GM21717 (cell line): ENCODE measurements around the gene MAPK8.
A peak's percentile ranks its signal among the peaks of the same experiment; 100 is the strongest.

ENCODE experiments used
- ATAC-seq: cut with Tn5 transposase; IDR thresholded peaks from one replicate; pipeline ENCODE4 v1.9.1; 2021; ENCODE audit warnings: mild to moderate bottlenecking, moderate library complexity; ENCODE audit not compliant: unreplicated experiment

Gene MAPK8

DNA sequence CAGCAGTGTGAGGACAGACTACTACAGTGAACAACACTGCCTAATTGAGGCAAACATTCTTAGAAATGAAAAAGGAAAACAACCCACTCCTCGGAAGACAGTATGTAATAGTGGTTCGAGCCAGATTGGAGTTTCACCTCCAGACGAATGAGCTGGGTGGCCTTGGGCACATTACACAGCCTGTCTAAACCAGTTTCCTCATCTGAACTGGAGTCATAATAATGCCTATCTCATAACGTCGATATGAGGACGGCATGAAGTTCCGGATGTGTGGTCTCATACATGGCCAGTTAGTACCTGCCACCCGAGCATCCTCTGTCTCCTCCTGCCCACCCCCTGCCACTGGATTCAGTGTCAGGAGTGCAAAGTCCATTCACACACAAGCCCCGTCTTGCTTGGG lies 16.2 kb upstream of the MAPK8 start:
- no peak for ATAC-seq

DNA sequence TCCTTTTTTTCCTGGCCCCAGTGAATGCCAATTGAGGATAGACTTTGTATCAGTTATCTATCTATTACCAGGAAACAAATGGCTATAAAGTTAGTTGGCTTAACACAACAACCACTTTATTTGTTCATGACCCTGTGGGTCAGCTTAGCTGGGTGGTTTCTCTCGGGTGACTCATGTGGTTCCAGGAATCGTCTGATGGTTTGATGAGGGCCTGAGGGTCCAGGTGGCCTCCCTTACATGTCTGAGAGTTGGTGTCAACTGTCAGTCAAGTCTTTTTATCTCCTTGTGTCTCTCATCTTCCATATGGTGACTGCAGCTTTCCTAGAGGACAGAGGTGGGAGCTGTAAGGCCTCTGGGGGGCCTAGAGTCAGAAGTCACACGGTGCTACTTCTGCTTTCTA lies 15.3 kb upstream of the MAPK8 start:
- no peak for ATAC-seq

DNA sequence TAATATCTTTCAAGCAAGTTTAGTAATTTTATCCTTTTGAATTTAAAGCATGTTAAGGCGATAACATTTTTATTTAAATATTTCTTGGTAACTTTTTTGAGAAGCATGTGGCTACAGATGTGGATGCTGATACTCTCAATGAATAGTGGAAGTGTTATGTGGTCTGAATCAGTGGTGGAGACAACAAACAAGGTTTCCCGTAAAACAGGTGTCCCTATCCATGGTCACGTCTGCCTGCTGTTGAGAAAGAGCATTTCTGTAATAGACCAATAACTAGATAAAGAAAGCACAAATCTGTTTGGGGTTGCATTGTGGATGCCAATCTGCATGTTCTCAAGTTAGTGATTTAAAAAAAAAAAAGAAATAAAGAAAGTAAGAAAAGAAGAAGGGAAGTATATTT lies 13.9 kb upstream of the MAPK8 start:
- ATAC-seq = no peak

DNA sequence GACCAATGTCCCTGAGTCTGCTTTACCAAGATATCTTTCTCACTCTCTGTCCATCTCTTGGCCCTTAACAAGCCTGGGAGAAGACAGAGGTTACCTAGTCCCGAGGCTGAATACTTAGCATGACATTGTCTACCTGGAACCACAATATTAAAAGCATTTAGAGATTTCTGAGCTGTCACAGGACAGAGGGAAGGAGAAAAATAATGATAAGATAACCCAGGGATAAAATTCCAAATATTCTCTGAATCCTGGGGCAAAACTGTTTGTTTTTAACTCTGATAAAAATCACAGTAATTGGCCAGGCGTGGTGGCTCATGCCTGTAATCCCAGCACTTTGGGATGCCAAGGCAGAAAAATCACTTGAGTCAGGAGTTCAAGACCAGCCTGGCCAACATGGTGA lies 12.0 kb upstream of the MAPK8 start:
- ATAC-seq = no peak

- no peak for ATAC-seq
Measured at GRCh38 chr10:48296576-48297098, 9.8 kb upstream of the MAPK8 start.

DNA sequence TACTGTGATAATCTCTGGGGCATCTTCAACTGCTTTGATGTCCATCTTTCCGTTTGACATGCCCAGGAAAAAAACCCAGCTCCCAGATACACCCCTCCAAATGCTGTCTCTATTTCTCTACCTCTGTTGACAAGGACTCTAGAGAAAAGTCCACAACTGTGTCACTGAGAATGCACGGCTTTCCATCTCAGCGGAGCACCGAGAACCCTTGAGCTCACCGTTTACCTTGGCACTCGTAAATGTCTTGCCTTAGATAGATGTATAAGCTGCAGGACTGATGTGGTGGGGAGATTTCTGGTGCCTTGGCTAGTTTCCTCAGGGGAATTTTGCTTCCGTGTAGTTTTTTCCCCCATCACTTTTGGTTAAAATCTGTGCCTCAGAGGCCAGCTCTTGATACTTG lies 7.4 kb upstream of the MAPK8 start:
- no peak for ATAC-seq

DNA sequence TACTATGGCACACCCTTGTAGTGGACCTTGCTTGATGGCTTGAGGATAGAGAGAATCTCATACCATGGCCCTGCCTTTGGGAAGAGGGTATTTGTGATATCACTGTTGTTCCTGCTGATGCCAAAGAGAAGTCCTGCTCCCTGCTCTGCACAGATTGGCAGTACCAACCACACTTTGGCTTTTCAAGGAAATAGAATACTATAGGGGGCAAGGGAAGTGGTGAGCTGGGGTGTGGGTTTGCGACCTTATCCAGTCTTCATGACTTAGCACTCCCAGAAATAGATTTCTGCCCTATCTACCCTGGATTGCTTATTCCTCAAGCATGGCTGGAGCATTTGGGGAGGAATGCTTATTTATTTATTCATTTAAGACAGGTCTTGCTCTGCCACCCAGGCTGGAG lies 6.8 kb upstream of the MAPK8 start:
- ATAC-seq = no peak

DNA sequence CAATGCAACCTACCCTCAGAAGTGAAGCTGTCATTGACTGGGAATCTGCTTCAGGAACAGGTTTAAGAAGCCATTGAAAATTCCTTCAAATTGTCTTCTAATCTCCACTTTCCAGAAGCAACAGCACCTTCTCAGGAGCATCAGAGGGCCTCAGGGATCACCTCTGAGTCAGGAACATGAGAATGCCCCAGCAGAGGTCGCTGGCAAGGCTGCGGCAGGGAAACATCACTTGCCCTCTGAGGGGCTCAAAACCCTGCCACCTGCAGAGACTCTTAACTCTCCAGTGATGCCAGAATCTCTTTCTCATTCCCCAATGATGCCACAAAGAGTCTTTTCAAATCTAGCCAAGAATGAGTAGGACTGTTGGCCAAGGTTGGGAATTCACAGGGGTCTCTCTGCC lies 5.9 kb upstream of the MAPK8 start:
- no peak for ATAC-seq

- no peak for ATAC-seq
Measured at GRCh38 chr10:48302515-48303476, 3.7 kb upstream of the MAPK8 start.

DNA sequence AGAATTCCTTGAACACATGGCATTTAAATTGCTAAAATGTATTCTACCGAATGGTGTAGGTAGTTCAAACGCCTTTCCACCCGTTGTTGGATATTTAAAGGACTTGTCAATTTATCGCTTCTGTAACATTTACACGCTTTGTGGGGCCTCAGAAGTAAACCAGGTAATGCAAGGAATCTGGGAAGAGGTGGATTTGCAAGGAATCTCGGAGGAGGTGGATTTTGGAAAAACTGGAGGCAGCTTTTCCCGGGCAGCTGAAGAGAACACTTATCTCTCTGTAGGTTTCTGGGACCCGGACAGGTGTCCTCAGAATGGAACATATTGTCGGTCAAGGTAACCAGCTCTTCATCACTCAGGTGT lies 592 bp upstream of the MAPK8 start:
- no peak for ATAC-seq

- peak; percentile 30 for ATAC-seq
Measured at GRCh38 chr10:48306870-48307710, 613 bp downstream of the MAPK8 start.

- ATAC-seq = no peak
Measured at GRCh38 chr10:48307711-48308018, 1.2 kb downstream of the MAPK8 start.

DNA sequence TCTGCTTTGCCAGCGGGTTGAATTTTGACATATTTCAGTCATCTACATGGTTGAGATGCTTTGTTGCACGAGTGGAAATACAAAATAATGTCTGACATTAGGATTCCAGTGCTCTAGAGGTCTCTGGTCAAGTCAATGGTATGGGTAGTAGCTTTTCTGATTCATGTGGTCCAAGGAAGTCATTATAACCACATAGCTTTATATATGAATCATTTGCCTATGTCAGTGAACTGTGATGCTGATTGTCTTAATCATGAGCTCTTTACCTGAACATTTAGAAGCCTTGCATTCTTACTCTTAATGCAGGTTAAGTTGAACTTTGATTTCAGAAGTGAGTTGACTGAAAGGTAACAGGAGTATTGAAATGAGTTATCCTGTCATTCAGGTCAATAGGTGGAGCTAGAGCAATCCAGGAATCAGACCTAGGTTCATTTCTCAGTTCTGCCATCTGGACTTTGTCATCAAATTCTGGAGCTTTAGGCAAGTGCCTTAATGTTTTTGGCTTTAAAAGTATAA lies 3.3 kb downstream of the MAPK8 start:
- ATAC-seq = no peak

GRCh38 chr10:48314107-48314506 lies 7.6 kb downstream of the MAPK8 start:
- no peak for ATAC-seq

- ATAC-seq = no peak
Measured at GRCh38 chr10:48316236-48316635, 9.8 kb downstream of the MAPK8 start.

DNA sequence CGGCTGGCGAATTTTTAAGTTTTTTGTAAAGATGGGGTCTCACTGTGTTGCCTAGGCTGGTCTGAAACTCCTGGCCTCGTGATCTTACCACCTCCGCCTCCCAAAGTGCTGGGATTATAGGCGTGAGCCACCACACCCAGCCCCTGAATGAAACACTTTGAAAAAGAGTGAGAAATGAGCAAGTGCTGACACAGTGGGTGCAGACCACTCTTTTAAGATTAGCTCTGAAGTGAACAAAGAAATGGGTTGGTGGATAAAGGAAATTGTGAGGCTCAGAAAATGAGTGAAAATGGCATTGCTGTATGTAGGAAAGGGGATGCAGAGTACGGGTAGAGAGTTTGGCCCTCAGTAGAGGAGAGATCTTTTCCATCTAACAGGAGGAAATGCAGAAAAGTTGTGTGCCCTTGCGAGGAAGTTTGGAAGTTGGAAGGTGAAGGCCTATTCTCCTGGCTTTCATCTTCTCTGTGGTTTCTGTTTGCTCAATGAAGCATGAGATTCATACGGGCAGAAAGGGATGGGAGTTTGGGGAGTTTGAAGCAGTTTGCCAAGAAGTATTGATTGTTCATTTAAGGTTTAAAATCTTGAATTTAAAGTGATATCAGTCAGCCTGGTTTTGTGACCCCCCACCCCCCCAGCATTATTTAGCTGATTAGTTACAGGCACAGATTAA lies 11.0 kb downstream of the MAPK8 start:
- ATAC-seq = no peak

DNA sequence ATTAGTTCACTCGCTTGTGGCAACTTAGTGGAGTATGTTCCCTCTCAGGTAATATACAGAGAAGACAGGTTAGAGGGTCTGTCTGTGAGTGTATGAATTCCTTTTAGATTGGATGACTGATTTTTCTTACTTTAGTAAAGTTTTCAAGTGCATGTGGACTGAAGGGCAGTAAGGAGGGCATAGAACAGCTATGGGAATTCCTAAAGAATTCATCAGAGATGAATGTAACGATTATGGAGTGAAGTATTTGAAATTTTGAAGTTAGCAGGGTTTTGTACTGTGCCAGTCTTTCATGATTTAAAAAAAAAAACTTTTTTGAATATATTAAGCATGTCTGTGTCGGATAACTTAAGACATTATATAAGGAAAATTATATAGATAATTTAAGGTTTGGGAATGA lies 15.5 kb downstream of the MAPK8 start:
- no peak for ATAC-seq

DNA sequence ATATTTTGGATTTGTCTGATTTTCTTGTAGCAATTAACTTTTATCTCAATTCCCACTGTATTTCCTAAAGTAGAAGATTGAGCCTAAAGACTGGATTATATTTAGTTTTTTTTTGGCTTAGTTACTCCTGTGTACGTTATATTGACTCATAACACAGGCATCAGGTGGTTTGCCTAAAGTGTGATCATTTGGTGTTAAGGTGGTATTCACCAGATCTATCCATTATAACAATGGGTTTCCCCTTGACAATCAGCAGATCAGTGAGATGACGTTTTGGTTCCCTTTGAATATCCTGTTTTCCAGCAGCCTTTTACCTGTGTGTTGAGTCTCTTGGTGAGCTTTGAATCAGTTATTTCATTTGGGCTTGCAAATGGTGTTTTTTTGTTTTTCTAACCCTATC lies 18.1 kb downstream of the MAPK8 start:
- no peak for ATAC-seq

GRCh38 chr10:48330269-48330668 lies 23.8 kb downstream of the MAPK8 start:
- no peak for ATAC-seq

DNA sequence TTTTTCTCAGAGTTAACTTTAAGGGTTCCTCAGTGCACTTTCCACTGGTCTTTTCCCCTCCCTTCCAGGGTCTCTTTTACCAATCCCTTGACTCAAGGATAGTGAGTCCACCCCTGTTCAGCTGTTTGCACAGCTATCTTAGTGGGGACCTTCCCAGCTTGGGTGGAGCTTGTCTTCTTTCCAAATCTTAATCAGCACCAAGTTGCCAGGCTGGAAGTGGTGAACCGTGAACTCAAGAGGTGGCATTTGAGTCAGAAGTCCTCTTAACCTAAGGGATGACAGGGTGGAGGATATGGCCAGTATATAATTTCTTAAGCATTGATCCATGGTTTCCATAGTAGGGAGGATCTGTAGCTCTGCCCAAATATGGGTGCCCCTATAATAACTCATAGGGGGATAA lies 25.0 kb downstream of the MAPK8 start:
- no peak for ATAC-seq

DNA sequence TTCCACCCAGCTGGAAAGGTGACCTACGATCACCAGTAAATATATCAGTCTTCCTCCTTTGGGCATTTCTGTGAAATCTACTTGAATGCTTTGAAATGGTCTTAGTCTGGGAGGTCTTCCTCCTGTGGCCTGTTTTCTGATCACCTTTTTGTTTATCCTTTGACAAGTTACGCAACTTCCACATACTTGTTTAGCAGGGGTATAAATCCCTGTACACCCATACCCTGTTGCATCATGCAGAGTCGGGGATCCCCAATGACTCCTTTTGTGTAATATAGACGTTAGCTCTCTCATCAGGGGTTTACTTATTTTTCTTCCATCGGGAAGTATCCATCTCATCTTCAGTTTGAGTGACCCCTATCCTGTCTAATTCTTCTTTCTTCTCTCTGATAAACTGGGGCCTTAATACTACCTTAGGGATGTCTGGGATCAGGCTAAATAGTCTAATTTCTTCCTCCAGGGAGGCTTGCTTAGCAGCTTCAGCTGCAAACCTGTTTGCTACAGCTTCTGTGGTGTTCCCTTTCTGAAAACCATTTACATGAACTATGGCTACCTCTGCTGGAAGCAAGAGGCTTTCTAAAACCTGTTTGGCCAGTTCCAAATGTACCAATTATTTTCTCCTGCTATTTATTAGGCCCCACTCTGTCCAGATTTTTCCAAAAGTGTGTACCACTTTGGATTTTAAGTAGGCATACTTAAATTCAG lies 25.8 kb downstream of the MAPK8 start:
- no peak for ATAC-seq
